Measurements from ENCODE around the gene PFKM. TPM values are rescaled to one million over a fixed set of nuclear protein-coding genes. Genes with fewer than 3 reads are reported as not detected.

The PFKM gene
- total RNA-seq, 1 donor from 2014 or later: 41.8 TPM

DNA sequence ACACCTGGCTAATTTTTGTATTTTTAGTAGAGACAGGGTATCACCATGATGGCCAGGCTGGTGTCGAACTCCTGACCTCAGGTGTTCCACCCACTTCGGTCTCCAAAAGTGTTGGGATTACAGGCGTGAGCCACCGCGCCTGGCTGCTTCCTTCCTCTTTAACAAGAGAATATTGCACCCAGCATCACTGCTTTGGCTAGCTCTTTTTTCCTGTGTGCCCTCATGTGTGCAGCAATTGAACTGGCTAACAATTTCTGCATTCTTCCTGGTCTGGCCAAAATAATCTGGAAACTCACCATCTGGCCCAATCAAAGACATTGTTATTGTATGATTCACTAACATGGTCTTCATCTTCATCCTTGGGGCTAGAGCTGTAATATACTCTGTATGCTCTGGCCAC lies 40.9 kb downstream of the PFKM start:
- Histone ChIP-seq H3K27me3 (no peaks in the 10 kb centered on the region), H3K27ac (no peak overlapping the region), H3K36me3 (no peaks in the 10 kb centered on the region), H3K9me3 (no peaks in the 10 kb centered on the region), H3K4me3 (no peak overlapping the region), H3K4me1 (peaks cover 4% of the 10 kb centered on the region)
- intact Hi-C loops (cut with DNase I): no loop called here
- no peak for DNase-seq
- TF ChIP-seq, protein P1, sequence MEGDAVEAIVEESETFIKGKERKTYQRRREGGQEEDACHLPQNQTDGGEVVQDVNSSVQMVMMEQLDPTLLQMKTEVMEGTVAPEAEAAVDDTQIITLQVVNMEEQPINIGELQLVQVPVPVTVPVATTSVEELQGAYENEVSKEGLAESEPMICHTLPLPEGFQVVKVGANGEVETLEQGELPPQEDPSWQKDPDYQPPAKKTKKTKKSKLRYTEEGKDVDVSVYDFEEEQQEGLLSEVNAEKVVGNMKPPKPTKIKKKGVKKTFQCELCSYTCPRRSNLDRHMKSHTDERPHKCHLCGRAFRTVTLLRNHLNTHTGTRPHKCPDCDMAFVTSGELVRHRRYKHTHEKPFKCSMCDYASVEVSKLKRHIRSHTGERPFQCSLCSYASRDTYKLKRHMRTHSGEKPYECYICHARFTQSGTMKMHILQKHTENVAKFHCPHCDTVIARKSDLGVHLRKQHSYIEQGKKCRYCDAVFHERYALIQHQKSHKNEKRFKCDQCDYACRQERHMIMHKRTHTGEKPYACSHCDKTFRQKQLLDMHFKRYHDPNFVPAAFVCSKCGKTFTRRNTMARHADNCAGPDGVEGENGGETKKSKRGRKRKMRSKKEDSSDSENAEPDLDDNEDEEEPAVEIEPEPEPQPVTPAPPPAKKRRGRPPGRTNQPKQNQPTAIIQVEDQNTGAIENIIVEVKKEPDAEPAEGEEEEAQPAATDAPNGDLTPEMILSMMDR (IDR thresholded peaks at IDR 0.05): no peak
- no peak for ATAC-seq

DNA sequence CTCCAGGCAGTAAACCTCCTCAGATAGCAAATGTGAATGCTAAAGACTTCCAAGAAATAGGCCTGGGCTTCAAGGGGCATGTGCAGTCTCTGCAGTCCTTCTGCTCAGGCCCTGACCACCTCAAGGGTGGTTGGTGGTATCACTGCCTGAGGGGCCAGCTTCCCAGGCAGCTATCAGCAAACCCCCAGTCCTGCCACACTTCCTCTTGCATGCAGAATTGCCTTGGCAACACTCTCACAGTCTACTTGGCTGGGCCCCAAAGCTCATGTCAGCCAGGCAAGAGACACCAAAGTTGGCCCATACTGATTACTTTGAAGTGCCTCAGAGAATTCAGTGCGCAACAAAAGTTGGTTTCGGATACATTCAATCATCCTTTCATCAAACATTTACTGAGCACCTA lies 41.6 kb downstream of the PFKM start:
- intact Hi-C loops (cut with DNase I): no loop called here
- H3K4me1 ChIP-seq: peaks cover 4% of the 10 kb centered on the region
- H3K36me3 ChIP-seq: no peaks in the 10 kb centered on the region
- H3K27me3 ChIP-seq: no peaks in the 10 kb centered on the region
- H3K27ac ChIP-seq: no peak overlapping the region
- H3K4me3 ChIP-seq: no peak overlapping the region
- DNase-seq: no peak
- H3K9me3 ChIP-seq: no peaks in the 10 kb centered on the region
- no peak for ATAC-seq
- TF ChIP-seq, protein P1 (IDR thresholded peaks at IDR 0.05): no peak

DNA sequence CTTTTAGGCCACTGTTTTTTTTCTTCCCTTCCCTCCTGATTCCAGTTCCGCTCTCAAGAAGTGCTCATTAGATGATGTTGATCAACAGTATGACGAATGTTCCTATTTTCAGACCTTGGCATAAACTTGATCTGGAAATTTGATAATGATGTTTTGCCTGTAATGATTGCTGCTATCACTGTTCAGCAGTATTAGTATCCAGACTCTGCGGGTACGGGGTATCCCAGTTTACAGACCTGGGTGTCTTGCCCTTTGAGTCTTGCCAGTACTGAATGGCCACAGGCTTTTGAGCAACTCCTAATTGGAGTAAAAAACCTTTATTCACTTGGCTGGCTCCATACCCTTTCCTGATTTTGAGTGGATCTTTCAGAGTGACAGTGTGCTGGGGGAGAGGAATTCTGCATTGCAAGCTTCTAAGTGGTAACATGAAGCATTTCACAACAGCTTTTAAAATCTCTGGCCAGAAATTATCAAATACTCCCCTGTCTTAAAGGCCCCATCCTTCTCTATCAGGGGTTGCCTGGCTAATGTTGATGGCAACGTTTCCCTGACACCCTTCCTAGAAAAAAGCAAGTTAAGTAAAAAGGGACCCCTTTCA lies 44.1 kb downstream of the PFKM start:
- TF ChIP-seq, protein P1 (IDR thresholded peaks at IDR 0.05): no peak
- no peaks in the 10 kb centered on the region for H3K9me3 ChIP-seq
- H3K4me1 ChIP-seq: no peaks in the 10 kb centered on the region
- ATAC-seq (no peak), DNase-seq (no peak)
- no peaks in the 10 kb centered on the region for H3K36me3 ChIP-seq
- intact Hi-C loops (cut with DNase I): no loop called here
- peaks cover 6% of the 10 kb centered on the region for H3K27me3 ChIP-seq
- H3K27ac ChIP-seq: no peak overlapping the region
- no peak overlapping the region for H3K4me3 ChIP-seq

DNA sequence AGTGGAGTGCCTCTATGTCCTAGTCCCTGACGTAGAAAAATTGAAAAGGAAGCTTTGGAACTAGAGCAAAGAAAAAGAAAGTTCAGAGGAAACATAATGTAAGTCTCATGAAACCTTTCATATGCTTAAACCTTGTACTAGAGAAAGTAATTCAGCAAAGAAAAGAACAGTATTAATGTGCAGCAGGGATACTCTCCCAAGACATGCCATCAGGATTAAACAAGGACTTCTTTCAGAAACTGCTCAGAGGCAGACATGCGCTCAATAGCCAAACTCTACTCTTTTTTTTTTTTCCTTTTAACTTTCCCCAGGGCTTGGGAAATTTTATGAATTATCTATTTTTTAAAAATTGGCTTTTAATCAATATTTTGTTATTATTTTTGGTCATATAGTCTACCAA lies 45.3 kb downstream of the PFKM start:
- intact Hi-C loops (cut with DNase I): no loop called here
- DNase-seq (no peak), ATAC-seq (no peak)
- Histone ChIP-seq H3K27ac (no peak overlapping the region), H3K9me3 (no peaks in the 10 kb centered on the region), H3K27me3 (peaks cover 6% of the 10 kb centered on the region), H3K4me3 (no peak overlapping the region), H3K4me1 (no peaks in the 10 kb centered on the region), H3K36me3 (no peaks in the 10 kb centered on the region)
- TF ChIP-seq, protein P1 (IDR thresholded peaks at IDR 0.05): no peak

DNA sequence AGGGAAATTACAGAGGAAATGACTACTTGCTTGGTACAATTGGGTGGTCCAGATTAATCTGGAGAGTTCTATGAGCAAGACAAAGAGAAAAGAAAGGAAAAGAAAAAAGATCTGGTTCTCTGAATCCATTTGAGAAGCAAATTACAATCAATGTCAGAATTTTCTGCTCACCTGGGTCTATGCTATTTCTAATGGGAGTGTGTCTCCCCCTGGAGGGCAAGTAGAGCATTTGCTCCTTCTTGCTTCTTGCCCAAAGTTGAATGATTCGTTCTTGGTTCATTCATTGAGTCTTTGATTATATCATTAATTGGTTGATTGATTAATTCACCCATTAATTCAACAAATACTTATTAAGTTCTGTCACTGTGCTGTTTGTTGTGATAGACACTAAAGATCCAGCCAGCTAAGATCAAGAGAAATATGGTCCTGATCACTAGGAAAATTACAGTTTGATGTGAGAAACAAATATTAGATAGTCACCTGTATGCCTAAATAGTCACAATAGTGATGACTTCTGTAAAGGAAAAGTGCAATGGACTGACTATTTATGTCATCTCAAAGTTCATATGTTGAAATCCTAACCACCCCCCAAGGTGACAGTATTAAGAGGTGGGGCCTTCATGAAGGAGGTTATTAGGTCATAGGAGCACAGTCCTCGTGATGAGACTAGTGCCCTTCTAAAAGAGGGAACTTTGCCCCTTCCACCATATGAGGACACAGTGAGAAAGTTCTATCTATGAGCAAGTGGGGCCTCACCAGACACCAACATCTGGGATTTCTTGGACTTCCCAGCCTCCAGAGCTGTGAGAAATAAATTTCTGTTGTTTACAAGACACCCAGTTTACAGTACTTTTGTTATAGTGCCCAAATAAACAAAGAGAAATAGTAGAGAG lies 46.2 kb downstream of the PFKM start:
- Histone ChIP-seq H3K27me3 (peaks cover 6% of the 10 kb centered on the region), H3K9me3 (no peaks in the 10 kb centered on the region), H3K36me3 (no peaks in the 10 kb centered on the region), H3K4me1 (no peaks in the 10 kb centered on the region), H3K4me3 (no peak overlapping the region), H3K27ac (no peak overlapping the region)
- intact Hi-C loops (cut with DNase I): no loop called here
- DNase-seq (no peak), ATAC-seq (peak; percentile 83)
- TF ChIP-seq, protein P1 (IDR thresholded peaks at IDR 0.05): peak; percentile 98

Data from upper lobe of right lung (tissue), 1 donor.